Choroid plexus epithelial cell (primary cell): ENCODE data around the gene NTM.
A peak's percentile ranks its signal among the peaks of the same experiment; 100 is the strongest.

Experiments
- DNase-seq: peaks from one replicate; pipeline ENCODE4 v3.0.0-alpha.2; 2010; ENCODE audit warnings: low read depth
- H3K4me3 ChIP-seq: 2 replicates; pipeline ENCODE4 v1.5.1; 2011; ENCODE audit warnings: low read depth, mild to moderate bottlenecking, control low read depth, low read length, moderate library complexity
- TF ChIP-seq, protein P1 (sequence below): conservative IDR thresholded peaks from 2 replicates; pipeline ENCODE4 v1.5.1; 2011; ENCODE audit warnings: low read depth, mild to moderate bottlenecking, control low read depth, inconsistent platforms, low read length, moderate library complexity

The NTM gene

DNA sequence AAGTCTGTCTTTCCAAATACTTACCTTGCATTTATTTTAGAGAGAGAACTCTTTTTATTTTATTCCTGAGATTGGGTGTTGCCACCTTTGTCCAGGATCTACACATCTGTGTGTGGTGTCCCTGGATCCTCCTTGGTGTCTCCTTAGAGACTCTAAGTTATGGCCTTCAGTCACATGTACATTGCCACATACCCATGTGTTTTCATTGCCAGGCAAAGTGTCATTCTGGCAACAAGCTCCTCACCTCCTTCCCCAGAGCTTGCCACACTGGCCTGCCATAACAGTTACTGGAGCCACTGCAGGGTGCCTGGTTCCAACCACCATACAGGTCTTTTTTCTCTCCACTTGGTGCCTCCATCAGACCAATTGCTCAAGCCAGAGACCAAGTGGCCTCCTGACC lies 379.7 kb downstream of the NTM start:
- TF ChIP-seq, protein P1, sequence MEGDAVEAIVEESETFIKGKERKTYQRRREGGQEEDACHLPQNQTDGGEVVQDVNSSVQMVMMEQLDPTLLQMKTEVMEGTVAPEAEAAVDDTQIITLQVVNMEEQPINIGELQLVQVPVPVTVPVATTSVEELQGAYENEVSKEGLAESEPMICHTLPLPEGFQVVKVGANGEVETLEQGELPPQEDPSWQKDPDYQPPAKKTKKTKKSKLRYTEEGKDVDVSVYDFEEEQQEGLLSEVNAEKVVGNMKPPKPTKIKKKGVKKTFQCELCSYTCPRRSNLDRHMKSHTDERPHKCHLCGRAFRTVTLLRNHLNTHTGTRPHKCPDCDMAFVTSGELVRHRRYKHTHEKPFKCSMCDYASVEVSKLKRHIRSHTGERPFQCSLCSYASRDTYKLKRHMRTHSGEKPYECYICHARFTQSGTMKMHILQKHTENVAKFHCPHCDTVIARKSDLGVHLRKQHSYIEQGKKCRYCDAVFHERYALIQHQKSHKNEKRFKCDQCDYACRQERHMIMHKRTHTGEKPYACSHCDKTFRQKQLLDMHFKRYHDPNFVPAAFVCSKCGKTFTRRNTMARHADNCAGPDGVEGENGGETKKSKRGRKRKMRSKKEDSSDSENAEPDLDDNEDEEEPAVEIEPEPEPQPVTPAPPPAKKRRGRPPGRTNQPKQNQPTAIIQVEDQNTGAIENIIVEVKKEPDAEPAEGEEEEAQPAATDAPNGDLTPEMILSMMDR: no peak
- no peak overlapping the region for H3K4me3 ChIP-seq
- no peak for DNase-seq

DNA sequence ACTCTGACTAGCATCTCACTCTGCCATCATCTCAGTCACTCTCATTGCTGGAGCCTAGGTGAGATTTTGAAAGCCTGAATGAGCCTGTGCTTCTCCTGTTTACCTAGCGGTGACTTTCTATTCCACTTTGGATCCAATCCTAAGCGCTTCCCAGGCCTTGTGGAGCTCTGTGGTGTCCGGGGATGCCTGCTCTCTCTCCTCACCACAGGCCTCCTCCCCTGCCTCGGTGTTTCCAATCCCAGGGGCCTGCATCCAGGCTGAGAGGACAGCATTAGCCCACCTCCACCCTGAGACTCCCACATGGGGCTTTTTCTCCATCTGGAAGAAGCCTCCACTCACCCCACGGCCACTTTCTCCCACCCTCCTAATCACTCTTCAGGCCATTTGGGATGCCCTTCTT lies 380.3 kb downstream of the NTM start:
- TF ChIP-seq, protein P1: no peak
- DNase-seq: no peak
- no peak overlapping the region for H3K4me3 ChIP-seq

DNA sequence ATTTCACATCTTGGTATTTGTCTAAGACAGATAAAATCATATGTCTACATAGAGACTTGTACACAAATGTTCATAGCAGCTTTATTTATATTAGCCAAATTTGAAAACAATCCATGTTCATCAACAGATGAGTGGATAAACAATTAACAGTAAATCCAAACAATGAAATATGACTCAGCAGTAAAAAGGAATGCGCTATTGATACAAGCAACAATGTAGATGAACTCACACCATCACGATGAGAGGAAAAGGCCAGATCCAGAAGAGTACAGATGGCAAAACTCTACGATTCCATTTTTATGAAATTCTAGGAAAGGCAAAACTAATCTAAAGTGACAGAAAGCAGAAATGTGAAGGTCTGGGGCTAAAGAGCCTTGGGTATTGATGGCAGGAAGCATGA lies 384.3 kb downstream of the NTM start:
- TF ChIP-seq, protein P1: no peak
- no peak for DNase-seq
- no peak overlapping the region for H3K4me3 ChIP-seq

DNA sequence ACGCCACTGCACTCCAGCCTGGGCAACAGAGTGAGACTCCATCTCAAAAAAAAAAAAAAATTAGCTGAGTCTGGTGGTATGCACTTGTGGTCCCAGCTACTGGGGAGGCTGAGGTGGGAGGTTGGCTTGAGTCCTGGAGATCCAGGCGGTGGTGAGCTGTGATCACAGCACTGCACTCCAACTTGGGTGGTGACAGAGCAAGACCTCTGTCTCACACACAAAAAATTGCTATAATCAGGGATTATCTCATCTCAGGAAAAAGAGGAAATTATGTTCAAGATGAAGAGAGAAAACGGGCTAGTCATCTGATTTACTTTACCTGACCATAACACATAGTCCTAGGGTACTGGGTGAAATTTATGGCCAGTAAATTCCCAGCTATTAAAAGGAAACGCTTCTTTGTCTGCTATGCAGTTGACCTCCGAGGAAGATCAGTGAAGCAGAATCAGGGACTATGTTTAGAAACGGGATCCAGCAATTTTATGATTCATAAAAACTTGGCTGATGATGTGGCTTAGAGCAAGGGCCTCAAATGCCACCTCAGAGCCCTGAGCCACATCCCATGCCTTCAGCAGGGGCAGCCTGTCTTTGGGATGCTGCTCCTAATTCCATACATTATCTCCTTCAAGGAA lies 386.2 kb downstream of the NTM start:
- peak; percentile 52 for DNase-seq
- TF ChIP-seq, protein P1: no peak
- no peak overlapping the region for H3K4me3 ChIP-seq

DNA sequence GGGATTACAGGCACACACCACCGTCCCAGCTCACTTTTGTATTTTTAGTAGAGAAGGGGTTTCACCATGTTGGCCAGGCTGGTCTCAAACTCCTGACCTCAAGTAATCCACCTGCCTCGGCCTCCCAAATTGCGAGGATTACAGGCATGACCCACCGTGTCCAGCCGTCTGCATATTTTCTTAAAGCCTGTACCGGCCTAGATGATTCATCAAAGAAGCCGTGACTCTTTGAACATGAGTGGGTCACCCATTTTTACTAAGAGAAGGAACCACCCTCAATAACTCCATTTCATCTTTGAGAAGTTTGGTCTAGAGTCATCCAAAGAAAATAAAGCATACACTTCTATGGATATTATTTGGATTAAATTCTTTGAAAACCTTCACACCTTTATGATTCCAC lies 388.3 kb downstream of the NTM start:
- DNase-seq: no peak
- TF ChIP-seq, protein P1: no peak
- H3K4me3 ChIP-seq: no peak overlapping the region

DNA sequence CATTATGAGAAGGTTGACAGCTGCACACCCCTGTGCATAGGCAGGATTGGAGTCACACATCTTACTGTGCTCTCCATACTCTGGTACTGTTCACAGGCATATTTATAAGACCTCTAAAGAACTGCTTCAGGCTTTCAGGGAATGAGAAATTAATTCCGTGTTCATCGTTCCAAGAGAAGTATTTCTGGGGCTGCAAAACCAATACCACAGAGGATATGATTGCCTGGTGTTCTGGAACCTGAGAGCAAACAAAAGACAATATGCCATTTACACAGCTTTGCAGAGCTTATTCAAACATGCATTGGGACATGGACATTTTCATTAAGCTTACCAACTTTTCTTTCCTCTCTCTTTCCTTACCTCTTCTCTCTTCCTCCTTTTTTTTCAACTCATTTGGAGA lies 388.7 kb downstream of the NTM start:
- TF ChIP-seq, protein P1: no peak
- no peak for DNase-seq

More for the DNA sequence above, 388.7 kb downstream of the NTM start:
- no peak overlapping the region for H3K4me3 ChIP-seq
